Liver (tissue), 9 donors: ENCODE measurements around the gene IQCH. TPM values are rescaled to one million over a fixed set of nuclear protein-coding genes. Genes with fewer than 3 reads are reported as not detected.
"Not testable (repeated sequence)": the region's sequence is repeated elsewhere in the genome, so short reads cannot be mapped to it uniquely, and the experiment has no call there.

Source experiments
- DNase-seq: peaks from one replicate; pipeline ENCODE4 v3.0.0-alpha.2; 2017; ENCODE audit warnings: low spot score
- H3K27ac ChIP-seq, 2 donors: one replicate each; pipeline ENCODE4 v1.7.0; 2013; ENCODE audit warnings: inconsistent platforms in 2 of 2, low read length in 2 of 2, control low read depth in 1 of 2, low read depth in 1 of 2, mild to moderate bottlenecking in 1 of 2
- H3K27me3 ChIP-seq, 4 donors: one replicate each; pipeline versions ENCODE4 v1.6.1 to v1.7.0; 2013; ENCODE audit warnings: low read length in 3 of 4, inconsistent platforms in 1 of 4, mild to moderate bottlenecking in 1 of 4, moderate library complexity in 1 of 4; ENCODE audit not compliant: control insufficient read depth in 4 of 4, insufficient read depth in 4 of 4
- H3K36me3 ChIP-seq, 4 donors: one replicate each; pipeline versions ENCODE4 v1.6.1 to v1.7.0; 2013; ENCODE audit warnings: low read length in 3 of 4, mild to moderate bottlenecking in 3 of 4, low read depth in 1 of 4, moderate library complexity in 1 of 4; ENCODE audit not compliant: control insufficient read depth in 4 of 4, insufficient read depth in 3 of 4
- H3K4me1 ChIP-seq, 4 donors: one replicate each; pipeline versions ENCODE4 v1.6.1 to v1.7.0; 2013; ENCODE audit warnings: low read length in 3 of 4, mild to moderate bottlenecking in 3 of 4, moderate library complexity in 1 of 4; ENCODE audit not compliant: control insufficient read depth in 4 of 4, insufficient read depth in 4 of 4
- H3K4me3 ChIP-seq, 3 donors: one replicate each; pipeline versions ENCODE4 v1.6.1 to v1.7.0; 2013; ENCODE audit warnings: low read length in 3 of 3, control low read depth in 1 of 3, low read depth in 1 of 3, mild to moderate bottlenecking in 1 of 3
- H3K9ac ChIP-seq, 2 donors: one replicate each; pipeline ENCODE4 v1.7.0; 2013; ENCODE audit warnings: low read length in 2 of 2, mild to moderate bottlenecking in 2 of 2, moderate library complexity in 2 of 2, control low read depth in 1 of 2, low read depth in 1 of 2
- H3K9me3 ChIP-seq, 4 donors: one replicate each; pipeline versions ENCODE4 v1.6.1 to v1.7.0; 2013; ENCODE audit warnings: low read length in 3 of 4; ENCODE audit not compliant: control insufficient read depth in 4 of 4
- EGR1 ChIP-seq, 2 donors: IDR thresholded peaks; 2 replicates each; pipeline ENCODE4 v1.6.1; 2016 to 2018; ENCODE audit warnings: antibody characterized with exemption in 2 of 2, low read depth in 2 of 2
- FOXA1 ChIP-seq: IDR thresholded peaks from 2 replicates; pipeline ENCODE4 v1.6.1; 2016; ENCODE audit warnings: antibody characterized with exemption
- FOXA2 ChIP-seq: IDR thresholded peaks from 2 replicates; pipeline ENCODE4 v1.6.1; 2016; ENCODE audit warnings: antibody characterized with exemption
- GABPA ChIP-seq, 2 donors: IDR thresholded peaks in 1 of 2; conservative IDR thresholded peaks in 1 of 2; 2 replicates each; pipeline ENCODE4 v1.6.1; 2016; ENCODE audit warnings: antibody characterized with exemption in 2 of 2, mild to moderate bottlenecking in 1 of 2, moderate library complexity in 1 of 2
- MAX ChIP-seq: IDR thresholded peaks from 2 replicates; pipeline ENCODE4 v1.6.1; 2016; ENCODE audit warnings: antibody characterized with exemption
- NR2F2 ChIP-seq: IDR thresholded peaks from 2 replicates; pipeline ENCODE4 v1.6.1; 2016; ENCODE audit warnings: antibody characterized with exemption
- RAD21 ChIP-seq, 2 donors: IDR thresholded peaks; 2 replicates each; pipeline ENCODE4 v1.6.1; 2016; ENCODE audit warnings: antibody characterized with exemption in 2 of 2, mild to moderate bottlenecking in 2 of 2
- REST ChIP-seq: IDR thresholded peaks from 2 replicates; pipeline ENCODE4 v1.6.1; 2016; ENCODE audit warnings: antibody characterized with exemption, mild to moderate bottlenecking
- RXRA ChIP-seq, 2 donors: IDR thresholded peaks; 2 replicates each; pipeline ENCODE4 v1.6.1; 2017 to 2018; ENCODE audit warnings: antibody characterized with exemption in 2 of 2, mild to moderate bottlenecking in 1 of 2
- TAF1 ChIP-seq: conservative IDR thresholded peaks from 2 replicates; pipeline ENCODE4 v1.6.1; 2016; ENCODE audit warnings: antibody characterized with exemption, mild to moderate bottlenecking
- WGBS: extraction: QIAGEN DNeasy Blood & Tissue Kit; methylation state at CpG from one replicate; pipeline ENCODE4 v1.1.7; 2013; 5-methylcytosine and 5-hydroxymethylcytosine counted together
- polyA plus RNA-seq, 2 donors: library from polyadenylated mRNA; stranded (reverse) in 1 of 2; unstranded in 1 of 2; fragments of 200-250 nt in 1 of 2; fragments of >200 nt in 1 of 2; fragmentation: Nextera tagmentation in 1 of 2; extraction: Ambion mirVana in 1 of 2; gene quantifications; one replicate each; pipeline versions ENCODE4 v1.2.1 to v1.2.3, GENCODE V29; 2013 to 2015
- total RNA-seq, 2 donors: library from RNA; depleted of rRNA; stranded (reverse); fragments of >200 nt; gene quantifications; one replicate each; pipeline ENCODE4 v1.2.3, GENCODE V29; 2014
- TF ChIP-seq, protein P1 (sequence below): IDR thresholded peaks from 2 replicates; pipeline ENCODE4 v1.6.1; 2016; ENCODE audit warnings: antibody characterized with exemption
- donor health status: healthy.
- donor health status: healthy.
- donor health status: healthy.
- donor health status: healthy.
- donor health status: healthy.

Gene IQCH
- total and polyA plus RNA-seq, 4 donors = 0.23 to 1.6 (median 0.86) TPM

DNA sequence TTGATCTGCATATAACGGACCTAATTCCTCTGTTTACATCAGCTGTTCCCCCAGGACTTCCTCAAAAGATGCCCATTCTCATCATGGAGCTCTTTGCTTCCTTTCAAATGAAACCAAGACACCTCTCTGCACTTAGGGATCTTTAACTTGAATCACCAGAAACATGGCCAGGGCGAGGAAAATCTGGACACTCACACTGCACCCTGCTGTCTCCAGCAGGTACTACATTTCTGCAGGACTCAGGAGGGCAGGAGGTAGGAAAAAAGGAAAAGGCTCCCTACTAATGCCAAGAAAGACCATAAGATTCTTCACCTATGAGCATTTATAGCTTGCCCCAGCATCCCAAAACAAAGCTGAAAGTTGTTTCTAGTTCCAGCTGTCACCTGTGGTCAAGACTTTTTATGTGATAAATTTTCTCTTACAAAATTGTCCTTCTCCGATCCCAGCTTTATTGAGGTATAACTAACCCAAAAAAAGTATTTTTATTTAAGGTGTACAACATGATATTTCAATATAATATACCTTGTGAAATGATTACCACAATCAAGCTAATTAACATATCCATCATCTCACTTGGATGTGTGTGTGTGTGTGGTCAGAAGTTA, 179.0 kb downstream of the IQCH start (continued):
- TF ChIP-seq REST (no peak), EGR1 (IDR thresholded peaks at IDR 0.05; ENCODE audit: low read depth in 2 of 2) (no peak), RXRA (IDR thresholded peaks at IDR 0.05) (no peak), FOXA2 (no peak), RAD21 (IDR thresholded peaks at IDR 0.05) (peak; percentile 91 to 94), MAX (no peak)

GRCh38 chr15:67436351-67437250, 182.0 kb downstream of the IQCH start:
- 90% methylated on average over 13 of the region's 13 CpGs for WGBS
- H3K4me3 ChIP-seq, DNase-seq: not testable (repeated sequence)

GRCh38 chr15:67444100-67444499, 189.5 kb downstream of the IQCH start:
- 88% methylated on average over 2 of the region's 2 CpGs for WGBS
- no peak overlapping the region for H3K9ac ChIP-seq

More at GRCh38 chr15:67436351-67437250, 182.0 kb downstream of the IQCH start:
- H3K27me3 ChIP-seq, H3K4me1 ChIP-seq, H3K27ac ChIP-seq, H3K9me3 ChIP-seq, H3K36me3 ChIP-seq, H3K9ac ChIP-seq: not testable (repeated sequence)

DNA sequence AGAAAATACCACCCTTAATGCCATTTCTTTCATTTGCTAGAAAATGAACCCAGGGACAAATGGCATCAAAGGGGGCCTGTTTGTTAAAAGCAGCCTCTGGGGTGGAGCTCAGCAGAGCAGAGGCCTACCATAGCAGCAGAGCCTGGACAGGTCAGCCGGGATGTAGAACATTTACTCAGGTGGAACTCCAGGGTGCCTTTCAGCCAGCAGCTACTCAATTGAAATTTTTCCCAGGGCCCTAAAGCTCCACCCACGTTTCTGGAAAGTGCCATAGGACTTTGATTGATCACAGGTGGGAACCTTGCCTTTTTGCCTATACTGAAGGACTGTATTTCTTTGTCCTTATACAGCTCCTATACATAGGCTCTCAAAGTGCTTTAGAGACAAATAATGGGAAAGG, 191.9 kb downstream of the IQCH start:
- WGBS = 66% methylated on average over 2 of the region's 2 CpGs
- Histone ChIP-seq H3K9me3 (no peaks in the 10 kb centered on the region), H3K9ac (no peak overlapping the region)

More at GRCh38 chr15:67444100-67444499, 189.5 kb downstream of the IQCH start:
- Histone ChIP-seq H3K4me3 (no peak overlapping the region), H3K27ac (no peak overlapping the region), H3K9me3 (no peaks in the 10 kb centered on the region), H3K36me3 (no peaks in the 10 kb centered on the region), H3K27me3 (no peaks in the 10 kb centered on the region), H3K4me1 (no peaks in the 10 kb centered on the region)
- no peak for TF ChIP-seq GABPA (IDR thresholded peaks at IDR 0.05 in 1 of 2, conservative IDR thresholded peaks at IDR 0.05 in 1 of 2)
- TF ChIP-seq RXRA (IDR thresholded peaks at IDR 0.05) = no peak
- no peak for TF ChIP-seq FOXA2
- DNase-seq = no peak

GRCh38 chr15:67448372-67448771, 193.8 kb downstream of the IQCH start:
- not testable (repeated sequence) for H3K27ac ChIP-seq, H3K4me1 ChIP-seq, DNase-seq, H3K9ac ChIP-seq, H3K4me3 ChIP-seq, H3K27me3 ChIP-seq, H3K9me3 ChIP-seq, H3K36me3 ChIP-seq
- WGBS = 97% methylated on average over 4 of the region's 5 CpGs

More for the DNA sequence above, 191.9 kb downstream of the IQCH start:
- DNase-seq = no peak
- TF ChIP-seq EGR1 (IDR thresholded peaks at IDR 0.05; ENCODE audit: low read depth in 2 of 2) (no peak), NR2F2 (no peak), FOXA1 (no peak), TAF1 (no peak), FOXA2 (no peak), RXRA (IDR thresholded peaks at IDR 0.05) (no peak)
- TF ChIP-seq, protein P1, sequence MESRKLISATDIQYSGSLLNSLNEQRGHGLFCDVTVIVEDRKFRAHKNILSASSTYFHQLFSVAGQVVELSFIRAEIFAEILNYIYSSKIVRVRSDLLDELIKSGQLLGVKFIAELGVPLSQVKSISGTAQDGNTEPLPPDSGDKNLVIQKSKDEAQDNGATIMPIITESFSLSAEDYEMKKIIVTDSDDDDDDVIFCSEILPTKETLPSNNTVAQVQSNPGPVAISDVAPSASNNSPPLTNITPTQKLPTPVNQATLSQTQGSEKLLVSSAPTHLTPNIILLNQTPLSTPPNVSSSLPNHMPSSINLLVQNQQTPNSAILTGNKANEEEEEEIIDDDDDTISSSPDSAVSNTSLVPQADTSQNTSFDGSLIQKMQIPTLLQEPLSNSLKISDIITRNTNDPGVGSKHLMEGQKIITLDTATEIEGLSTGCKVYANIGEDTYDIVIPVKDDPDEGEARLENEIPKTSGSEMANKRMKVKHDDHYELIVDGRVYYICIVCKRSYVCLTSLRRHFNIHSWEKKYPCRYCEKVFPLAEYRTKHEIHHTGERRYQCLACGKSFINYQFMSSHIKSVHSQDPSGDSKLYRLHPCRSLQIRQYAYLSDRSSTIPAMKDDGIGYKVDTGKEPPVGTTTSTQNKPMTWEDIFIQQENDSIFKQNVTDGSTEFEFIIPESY = no peak
- no peaks in the 10 kb centered on the region for H3K4me1 ChIP-seq
- no peak overlapping the region for H3K4me3 ChIP-seq
- no peak overlapping the region for H3K27ac ChIP-seq
- no peaks in the 10 kb centered on the region for H3K27me3 ChIP-seq
- no peaks in the 10 kb centered on the region for H3K36me3 ChIP-seq
